GM04503 (cell line): ENCODE data around the gene ZNF628.

Experiments used
- DNase-seq: peaks from one replicate; pipeline ENCODE4 v3.0.0-alpha.2; 2012; ENCODE audit warnings: low read depth

The ZNF628 gene

DNA sequence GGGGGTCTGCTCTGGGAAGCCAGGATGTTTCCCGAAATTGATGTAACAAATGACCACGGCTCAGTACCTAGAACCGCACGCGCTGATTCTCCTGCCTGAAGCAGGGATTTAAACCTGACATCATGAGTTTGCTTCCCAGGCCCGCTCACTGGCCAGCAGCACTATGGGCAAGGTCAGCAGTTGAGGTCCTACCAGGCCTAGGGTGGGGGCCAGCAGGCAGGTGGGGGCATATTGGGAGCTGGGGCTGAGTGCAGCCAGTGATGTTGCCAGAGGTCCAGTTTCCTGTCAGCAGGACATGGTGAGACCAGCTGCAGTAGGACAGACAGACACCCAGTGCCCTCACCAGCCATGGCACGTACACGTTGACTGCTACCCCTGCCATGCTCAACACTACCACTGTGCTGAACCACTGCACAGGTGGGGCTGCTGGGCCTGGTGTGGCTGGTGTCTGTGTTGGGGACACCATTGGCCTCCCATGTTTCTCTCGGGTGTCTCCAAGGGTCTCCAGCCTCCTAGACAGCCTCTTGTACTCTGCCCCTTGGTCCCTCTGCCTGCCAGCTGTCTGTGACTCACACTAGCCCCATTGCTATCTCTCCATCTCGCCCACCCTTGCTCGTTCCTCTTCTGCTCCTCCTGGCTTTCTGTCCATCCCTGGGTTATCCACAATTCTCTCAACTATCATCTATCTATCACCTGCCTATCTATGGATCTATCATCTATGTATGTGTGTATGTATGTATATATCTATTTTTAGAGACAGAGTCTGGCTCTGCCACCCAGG is 10.8 kb upstream of the ZNF628 start:
- DNase-seq, result no peak

- no peak for DNase-seq
Observed at GRCh38 chr19:55466241-55466614, 10.2 kb upstream of the ZNF628 start.

DNA sequence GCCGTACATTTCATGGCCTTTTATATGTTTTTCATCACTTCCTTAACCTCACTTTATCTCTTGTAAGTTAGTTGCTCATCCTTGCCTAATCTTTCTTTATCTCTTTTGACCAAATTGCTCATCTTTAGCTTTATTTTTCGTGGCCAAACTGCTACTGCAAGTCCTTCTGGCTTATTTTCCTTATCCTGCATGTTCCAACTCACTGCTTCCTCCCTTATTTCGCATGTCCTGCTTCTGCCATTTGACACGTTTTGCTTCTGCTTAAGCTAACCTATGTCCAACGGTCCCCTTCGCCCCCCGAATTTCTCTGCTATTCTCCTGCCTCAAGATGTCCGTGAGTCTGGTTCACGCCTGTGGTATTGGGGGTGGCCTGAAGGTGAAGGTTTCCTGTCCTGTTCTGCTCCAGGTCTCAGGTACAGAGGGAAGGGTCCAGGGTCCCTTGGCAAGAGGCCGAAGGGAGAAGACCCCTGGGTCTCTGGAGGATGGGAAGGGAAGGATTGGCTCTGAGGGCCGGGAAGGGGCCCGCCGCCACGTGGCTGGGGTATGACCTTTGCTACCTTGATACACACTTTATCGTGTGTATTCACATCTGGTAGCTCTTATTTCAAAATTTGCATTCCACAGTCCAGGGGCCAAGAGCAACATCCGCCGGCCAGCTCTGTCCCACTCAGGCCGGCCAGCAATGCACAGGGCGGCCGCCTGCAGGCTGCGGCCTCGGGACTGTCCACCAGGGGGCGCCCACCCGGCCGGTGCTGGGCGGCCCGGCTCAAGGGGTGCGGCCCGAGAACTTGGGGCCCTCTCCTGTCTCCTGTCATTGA is 9.0 kb upstream of the ZNF628 start:
- DNase-seq, result no peak

GRCh38 chr19:55468054-55468393 is 8.4 kb upstream of the ZNF628 start:
- DNase-seq, result no peak

GRCh38 chr19:55471266-55471665 is 5.2 kb upstream of the ZNF628 start:
- DNase-seq, result no peak

- no peak for DNase-seq
Observed at GRCh38 chr19:55472463-55472862, 4.0 kb upstream of the ZNF628 start.

- DNase-seq, result no peak
Observed at GRCh38 chr19:55473225-55474012, 3.0 kb upstream of the ZNF628 start.

DNA sequence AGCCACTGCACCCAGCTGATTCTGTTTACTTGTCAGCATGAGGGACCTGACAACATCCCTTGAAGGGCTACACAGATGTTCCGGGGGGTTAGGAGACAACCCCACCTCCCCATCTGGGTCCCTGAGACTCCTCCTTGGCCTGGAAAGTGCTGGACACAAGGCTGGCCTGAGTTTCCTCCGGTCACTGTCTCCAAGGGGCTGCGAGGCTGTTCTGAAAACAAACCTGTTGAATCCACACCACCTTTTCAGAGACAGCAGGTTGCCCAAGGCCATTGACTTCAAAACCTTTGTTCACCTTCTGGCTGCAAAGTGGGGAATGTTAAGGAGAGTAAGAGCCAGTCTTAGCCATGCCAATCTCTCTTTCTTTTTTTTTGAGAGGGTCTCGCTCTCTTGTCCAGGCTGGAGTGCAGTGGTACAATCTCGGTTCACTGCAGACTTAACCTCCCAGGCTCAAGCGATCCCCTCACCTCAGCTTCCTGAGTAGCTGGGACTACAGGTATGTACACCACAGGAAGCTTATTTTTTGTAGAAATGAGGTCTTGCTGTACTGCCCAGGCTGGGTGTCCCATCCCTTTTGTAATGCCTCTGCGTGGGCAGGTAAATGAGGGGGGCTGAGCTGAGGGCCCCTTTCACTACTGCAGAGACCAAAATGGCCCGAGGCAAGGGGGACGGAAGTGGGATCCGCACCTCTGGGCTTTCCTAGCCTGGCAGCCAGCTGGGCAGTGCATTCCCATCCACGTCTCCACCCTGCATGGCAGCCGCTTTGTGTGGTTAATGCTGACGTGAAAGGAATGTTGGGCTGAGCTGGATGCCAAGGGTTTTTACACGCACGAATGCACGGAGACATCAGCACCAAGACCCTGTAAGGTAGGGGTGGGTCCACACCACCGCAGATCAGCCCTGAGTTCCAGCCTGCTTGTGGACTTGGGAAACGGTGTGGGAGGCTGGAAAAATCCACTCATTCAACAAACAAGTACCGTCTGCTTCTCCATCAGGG is 1.9 kb upstream of the ZNF628 start:
- no peak for DNase-seq

DNA sequence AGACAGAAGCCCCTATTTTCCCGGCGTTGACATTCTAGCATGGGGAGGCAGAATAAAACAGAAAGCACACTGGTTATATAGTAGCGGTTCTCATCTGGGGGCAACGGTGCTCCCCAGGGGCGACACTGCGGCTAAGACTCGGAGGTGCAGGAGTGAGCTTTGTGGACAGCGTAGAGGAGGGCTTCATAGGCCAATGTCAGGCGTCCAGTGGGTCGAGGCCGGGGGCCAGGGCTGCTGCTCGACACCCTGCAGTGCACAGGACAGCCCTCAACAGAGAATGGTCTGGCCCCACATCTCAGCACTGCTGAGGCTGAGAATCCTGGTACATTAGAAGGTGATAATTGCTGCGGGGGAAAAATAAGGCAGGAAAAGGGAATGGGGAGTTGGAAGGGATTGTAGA is 1.5 kb downstream of the ZNF628 start:
- DNase-seq, result no peak

DNA sequence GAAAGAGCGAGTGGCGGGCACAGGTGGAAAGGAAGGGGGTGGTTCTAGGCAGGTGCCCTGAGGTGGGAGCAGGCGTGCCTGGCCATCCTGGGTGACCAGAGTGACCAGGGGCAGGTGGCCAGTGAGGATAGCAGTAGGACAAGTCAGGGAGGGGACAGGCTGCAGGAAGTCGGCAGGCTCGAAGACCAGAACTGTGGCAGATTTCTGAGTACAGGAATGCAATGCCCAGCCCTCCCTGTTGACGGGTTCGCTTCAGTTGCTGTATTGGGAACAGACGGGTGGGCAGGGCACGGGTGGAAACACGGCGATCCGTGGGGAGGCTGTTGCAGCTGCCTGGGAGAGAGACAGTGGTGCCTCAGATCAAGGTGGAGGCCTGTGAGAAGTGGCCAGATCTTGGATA is 1.9 kb downstream of the ZNF628 start:
- DNase-seq, result no peak

DNA sequence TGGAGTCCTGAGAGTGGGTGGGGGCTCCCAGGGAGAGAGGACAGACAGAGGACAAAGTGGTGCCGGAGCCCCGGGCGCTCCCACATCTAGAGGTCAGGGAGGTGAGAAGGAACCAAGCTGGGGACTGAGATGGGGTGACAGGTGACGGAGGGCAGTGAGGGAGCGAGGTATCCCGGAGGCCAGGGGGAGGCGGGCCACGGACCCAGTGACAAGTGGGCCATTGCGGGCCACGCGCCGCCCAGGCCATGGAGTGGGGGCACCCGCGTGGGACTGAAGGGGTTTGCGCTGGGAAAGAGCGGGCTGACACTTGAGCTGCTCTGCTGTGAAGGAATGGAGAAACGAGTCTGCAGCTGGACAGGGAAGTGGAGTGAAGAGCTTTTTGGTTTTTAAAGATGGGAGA is 2.6 kb downstream of the ZNF628 start:
- no peak for DNase-seq

DNA sequence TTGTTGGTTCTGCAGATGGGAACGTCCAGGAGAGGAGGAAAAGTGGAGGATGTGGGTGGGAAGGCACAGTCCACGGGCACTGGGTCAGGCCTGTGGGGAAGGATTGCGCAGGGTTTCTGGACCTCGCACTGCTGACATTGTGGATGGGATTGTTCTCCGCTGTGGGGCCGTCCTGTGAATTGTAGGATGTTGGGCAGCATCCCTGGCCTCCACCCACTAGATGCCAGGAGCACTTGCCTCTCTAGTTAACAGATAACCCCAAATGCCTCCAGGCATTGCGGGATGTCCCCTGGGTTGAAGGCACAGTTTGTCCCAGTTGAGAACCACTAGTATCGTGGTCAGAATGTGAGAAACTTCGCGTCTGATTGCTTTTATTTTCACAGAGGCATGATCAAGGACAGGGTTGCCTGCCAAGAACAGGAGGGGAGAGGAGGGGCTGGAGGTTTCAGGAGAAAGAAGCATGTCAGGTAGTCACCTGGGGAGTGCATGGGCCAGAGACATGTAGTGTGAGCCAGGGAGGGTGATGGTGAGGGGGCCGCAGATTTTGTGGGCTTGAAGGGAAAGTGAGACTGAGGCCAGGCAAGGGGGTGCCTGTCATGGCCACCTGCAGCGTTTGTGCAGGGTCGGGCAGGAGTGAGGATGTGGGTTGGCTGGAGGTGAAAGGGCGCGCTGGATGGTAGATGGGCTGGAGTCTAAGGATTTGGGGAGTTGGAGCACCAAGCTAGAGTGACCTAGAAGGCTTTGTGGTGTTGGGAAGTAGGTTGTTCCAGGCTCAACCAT is 3.2 kb downstream of the ZNF628 start:
- no peak for DNase-seq

DNA sequence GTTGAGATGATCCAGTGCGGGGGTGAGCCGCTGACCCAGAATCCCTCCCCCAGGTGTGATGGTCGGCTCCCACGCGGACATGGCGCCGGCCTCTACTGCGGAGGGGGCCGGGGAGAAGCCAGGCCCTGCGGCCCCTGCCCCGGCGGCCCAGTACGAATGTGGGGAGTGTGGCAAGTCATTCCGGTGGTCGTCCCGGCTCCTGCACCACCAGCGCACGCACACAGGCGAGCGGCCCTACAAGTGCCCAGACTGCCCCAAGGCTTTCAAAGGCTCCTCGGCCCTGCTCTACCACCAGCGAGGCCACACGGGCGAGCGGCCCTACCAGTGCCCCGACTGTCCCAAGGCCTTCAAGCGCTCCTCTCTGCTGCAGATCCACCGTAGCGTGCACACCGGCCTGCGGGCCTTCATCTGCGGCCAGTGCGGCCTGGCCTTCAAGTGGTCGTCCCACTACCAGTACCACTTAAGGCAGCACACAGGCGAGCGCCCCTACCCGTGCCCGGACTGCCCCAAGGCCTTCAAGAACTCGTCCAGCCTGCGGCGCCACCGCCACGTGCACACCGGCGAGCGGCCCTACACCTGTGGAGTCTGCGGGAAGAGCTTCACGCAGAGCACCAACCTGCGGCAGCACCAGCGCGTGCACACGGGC is 4.9 kb downstream of the ZNF628 start:
- no peak for DNase-seq

- no peak for DNase-seq
Observed at GRCh38 chr19:55481794-55482155, 5.4 kb downstream of the ZNF628 start.

DNA sequence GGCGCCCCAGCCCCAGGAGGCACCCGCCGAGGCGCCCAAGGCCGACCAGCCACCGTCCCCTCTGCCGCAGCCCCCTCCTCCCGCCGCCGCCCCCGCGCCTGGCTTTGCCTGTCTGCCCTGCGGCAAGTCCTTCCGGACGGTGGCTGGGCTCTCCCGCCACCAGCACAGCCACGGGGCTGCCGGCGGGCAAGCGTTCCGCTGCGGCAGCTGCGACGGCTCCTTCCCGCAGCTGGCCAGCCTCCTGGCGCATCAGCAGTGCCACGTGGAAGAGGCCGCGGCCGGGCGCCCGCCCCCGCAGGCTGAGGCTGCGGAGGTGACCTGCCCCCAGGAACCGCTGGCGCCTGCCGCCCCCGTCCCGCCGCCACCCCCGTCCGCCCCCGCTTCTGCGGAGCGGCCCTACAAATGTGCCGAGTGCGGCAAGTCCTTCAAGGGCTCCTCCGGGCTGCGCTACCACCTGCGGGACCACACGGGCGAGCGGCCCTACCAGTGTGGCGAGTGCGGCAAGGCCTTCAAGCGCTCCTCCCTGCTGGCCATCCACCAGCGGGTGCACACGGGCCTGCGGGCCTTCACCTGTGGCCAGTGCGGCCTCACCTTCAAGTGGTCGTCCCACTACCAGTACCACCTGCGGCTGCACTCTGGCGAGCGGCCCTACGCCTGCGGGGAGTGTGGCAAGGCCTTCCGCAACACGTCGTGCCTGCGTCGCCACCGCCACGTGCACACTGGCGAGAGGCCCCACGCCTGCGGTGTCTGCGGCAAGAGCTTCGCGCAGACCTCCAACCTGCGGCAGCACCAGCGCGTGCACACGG is 5.9 kb downstream of the ZNF628 start:
- DNase-seq, result no peak

DNA sequence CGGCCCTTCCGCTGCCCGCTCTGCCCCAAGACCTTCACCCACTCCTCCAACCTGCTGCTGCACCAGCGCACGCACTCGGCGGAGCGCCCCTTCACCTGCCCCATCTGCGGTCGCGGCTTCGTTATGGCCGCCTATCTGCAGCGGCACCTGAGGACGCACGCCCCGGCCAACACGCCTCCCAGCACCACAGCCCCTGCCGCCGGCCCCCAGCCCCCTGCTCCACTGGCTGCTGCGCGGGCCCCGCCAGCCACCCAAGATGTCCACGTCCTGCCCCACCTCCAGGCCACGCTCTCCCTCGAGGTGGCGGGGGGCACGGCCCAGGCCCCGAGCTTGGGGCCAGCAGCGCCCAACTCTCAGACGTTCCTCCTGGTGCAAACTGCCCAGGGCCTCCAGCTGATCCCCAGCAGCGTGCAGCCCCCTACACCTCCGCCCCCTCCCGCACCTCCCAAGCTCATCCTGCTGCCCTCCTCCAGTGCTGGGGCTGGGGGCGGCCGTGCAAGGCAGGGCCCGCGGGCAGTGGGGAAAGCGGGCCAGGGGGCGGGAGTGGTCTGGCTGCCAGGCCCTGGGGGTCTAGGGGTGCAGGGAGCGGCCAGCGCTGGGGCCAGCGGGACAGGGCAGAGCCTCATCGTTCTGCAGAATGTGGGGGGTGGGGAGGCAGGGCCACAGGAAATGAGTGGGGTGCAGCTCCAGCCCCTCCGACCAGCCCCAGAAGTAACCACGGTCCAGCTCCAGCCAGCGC is 6.7 kb downstream of the ZNF628 start:
- no peak for DNase-seq

GRCh38 chr19:55483706-55484592 is 7.5 kb downstream of the ZNF628 start:
- no peak for DNase-seq
